Adrenal gland (tissue), 5 donors: Measurements from ENCODE around the gene NFIC.
A peak's percentile ranks its signal among the peaks of the same experiment; 100 is the strongest.

Experiments
- POLR2A ChIP-seq, 2 donors: fragments of 450-650 bp; IDR thresholded peaks; one replicate each; pipeline ENCODE4 v1.6.1; 2017; ENCODE audit warnings: antibody characterized with exemption in 2 of 2, mild to moderate bottlenecking in 2 of 2, moderate library complexity in 1 of 2
- TF ChIP-seq, protein P1 (sequence below), 6 experiments: fragments of 450-650 bp in 4 of 6; fragments of 200-600 bp in 2 of 6; sonication (generic) in 1 of 6; IDR thresholded peaks; 1 replicate in 5 of 6; 2 replicates in 1 of 6; pipeline versions ENCODE4 v1.5.1 to v1.8.0; 2016 to 2021; ENCODE audit warnings: antibody characterized with exemption in 6 of 6, mild to moderate bottlenecking in 2 of 6, moderate library complexity in 1 of 6
- donor health status: DM: no; HTN: no; CAD: no.

DNA sequence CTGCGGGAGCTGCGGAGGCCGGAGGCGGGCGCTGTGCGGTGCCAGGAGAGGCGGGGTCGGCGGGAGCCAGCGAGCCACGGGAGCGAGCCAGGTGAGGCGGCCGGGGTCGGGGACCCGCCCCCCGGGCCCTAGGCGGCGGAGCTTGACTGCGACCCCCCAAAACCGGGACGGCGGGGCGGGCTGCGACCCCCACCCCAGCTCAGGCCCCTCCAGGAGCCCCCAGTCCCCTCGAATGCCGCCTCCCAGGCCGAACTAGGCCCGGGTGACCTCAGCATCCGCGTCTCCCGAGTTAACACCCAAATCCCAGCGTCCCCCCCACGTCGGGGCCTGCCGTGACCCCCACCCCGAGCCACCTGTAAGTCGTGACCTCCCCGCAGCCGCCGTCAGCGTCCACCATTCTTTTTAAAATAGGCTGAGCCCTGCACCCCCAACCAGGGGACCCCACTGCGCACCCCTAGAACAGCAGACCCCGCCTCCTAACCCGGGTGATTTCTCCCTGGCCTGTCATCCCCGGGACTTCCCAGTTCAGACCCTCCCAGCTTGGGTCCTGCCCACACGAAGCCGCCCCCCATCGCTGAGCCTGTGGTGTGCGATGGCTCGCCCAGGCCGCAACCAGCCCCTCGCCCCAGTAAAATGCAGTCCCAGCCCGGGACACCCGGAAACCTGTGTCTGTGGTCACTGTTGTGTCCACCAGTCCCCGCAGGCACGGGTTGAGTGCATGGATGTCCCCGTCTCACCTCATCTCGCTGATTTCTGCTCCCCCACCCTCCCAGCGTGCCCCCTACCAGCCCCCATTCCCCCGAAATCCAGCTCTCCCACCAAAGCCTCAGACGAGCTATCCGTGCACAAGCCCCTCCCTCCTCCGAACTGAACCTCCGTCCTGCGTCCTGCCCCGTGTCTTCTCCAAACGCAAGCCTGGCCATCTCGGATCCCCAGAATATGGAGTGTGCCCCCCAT is 140.3 kb downstream of the NFIC start:
- TF ChIP-seq, protein P1, sequence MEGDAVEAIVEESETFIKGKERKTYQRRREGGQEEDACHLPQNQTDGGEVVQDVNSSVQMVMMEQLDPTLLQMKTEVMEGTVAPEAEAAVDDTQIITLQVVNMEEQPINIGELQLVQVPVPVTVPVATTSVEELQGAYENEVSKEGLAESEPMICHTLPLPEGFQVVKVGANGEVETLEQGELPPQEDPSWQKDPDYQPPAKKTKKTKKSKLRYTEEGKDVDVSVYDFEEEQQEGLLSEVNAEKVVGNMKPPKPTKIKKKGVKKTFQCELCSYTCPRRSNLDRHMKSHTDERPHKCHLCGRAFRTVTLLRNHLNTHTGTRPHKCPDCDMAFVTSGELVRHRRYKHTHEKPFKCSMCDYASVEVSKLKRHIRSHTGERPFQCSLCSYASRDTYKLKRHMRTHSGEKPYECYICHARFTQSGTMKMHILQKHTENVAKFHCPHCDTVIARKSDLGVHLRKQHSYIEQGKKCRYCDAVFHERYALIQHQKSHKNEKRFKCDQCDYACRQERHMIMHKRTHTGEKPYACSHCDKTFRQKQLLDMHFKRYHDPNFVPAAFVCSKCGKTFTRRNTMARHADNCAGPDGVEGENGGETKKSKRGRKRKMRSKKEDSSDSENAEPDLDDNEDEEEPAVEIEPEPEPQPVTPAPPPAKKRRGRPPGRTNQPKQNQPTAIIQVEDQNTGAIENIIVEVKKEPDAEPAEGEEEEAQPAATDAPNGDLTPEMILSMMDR (IDR thresholded peaks at IDR 0.05), result no peak
- peak; percentile 15 to 72 for TF ChIP-seq POLR2A (IDR thresholded peaks at IDR 0.05)
